GM12878 (cell line): Measurements from ENCODE around the gene PRKAR2B.

Experiments
- ATF7 ChIP-seq: fragments of 450-650 bp; IDR thresholded peaks from 2 replicates; pipeline ENCODE4 v1.6.1; 2016; ENCODE audit warnings: low read depth, mild to moderate bottlenecking
- BCL3 ChIP-seq: IDR thresholded peaks from 2 replicates; pipeline ENCODE4 v1.6.1; 2011; ENCODE audit warnings: borderline replicate concordance, low read depth, mild to moderate bottlenecking, moderate library complexity, low read length; ENCODE audit not compliant: insufficient read depth, poor library complexity, severe bottlenecking
- CBFB ChIP-seq: IDR thresholded peaks from 2 replicates; pipeline ENCODE4 v1.6.1; 2016; ENCODE audit warnings: antibody characterized with exemption, low read depth
- CREB1 ChIP-seq: IDR thresholded peaks from 2 replicates; pipeline ENCODE4 v1.6.1; 2012; ENCODE audit warnings: low read depth, mild to moderate bottlenecking, inconsistent platforms
- CTCF ChIP-seq, 3 experiments: IDR thresholded peaks in 2 of 3; conservative IDR thresholded peaks in 1 of 3; 2 replicates each; pipeline ENCODE4 v1.5.1; 2011; ENCODE audit warnings: low read depth in 3 of 3, low read length in 3 of 3, mild to moderate bottlenecking in 3 of 3, control low read depth in 2 of 3, moderate library complexity in 2 of 3, inconsistent platforms in 1 of 3, mixed read lengths in 1 of 3; ENCODE audit not compliant: control insufficient read depth in 2 of 3, insufficient read depth in 1 of 3; ENCODE audit errors: extremely low read depth in 1 of 3
- E4F1 ChIP-seq: fragments of 450-650 bp; IDR thresholded peaks from 2 replicates; pipeline ENCODE4 v1.6.1; 2018; ENCODE audit warnings: borderline replicate concordance, mild to moderate bottlenecking; ENCODE audit not compliant: partially characterized antibody
- EP300 ChIP-seq, 2 experiments: fragments of 150-350 bp in 1 of 2; IDR thresholded peaks; 2 replicates each; pipeline ENCODE4 v1.6.1; 2011 to 2012; ENCODE audit warnings: low read depth in 2 of 2, low read length in 2 of 2, borderline replicate concordance in 1 of 2, improper control_type of control experiment in 1 of 2, inconsistent platforms in 1 of 2; ENCODE audit not compliant: control insufficient read depth in 1 of 2
- KDM1A ChIP-seq: fragments of 200-600 bp; sonication (generic); IDR thresholded peaks from 2 replicates; pipeline ENCODE4 v1.6.1; 2016; ENCODE audit warnings: borderline replicate concordance
- YY1 ChIP-seq: IDR thresholded peaks from 2 replicates; pipeline ENCODE4 v1.6.1; 2011; ENCODE audit warnings: low read depth, mild to moderate bottlenecking, low read length
- TF ChIP-seq, protein P1 (sequence below): IDR thresholded peaks from 2 replicates; pipeline ENCODE4 v1.6.1; 2011; ENCODE audit warnings: low read depth, low read length, improper control_type of control experiment, borderline replicate concordance
- TF ChIP-seq, protein P2 (sequence below): fragments of 450-650 bp; IDR thresholded peaks from 2 replicates; pipeline ENCODE4 v1.6.1; 2017; ENCODE audit warnings: mild to moderate bottlenecking

- TF ChIP-seq CBFB = no peak
- no peak for TF ChIP-seq KDM1A
- TF ChIP-seq CTCF (IDR thresholded peaks at IDR 0.05 in 2 of 3, conservative IDR thresholded peaks at IDR 0.05 in 1 of 3; ENCODE audit: control insufficient read depth in 2 of 3, extremely low read depth in 1 of 3, insufficient read depth in 1 of 3, low read depth in 3 of 3, low read length in 3 of 3) = no peak
- TF ChIP-seq CREB1 = no peak
- TF ChIP-seq E4F1 = no peak
- TF ChIP-seq BCL3 = no peak
- TF ChIP-seq, protein P1, sequence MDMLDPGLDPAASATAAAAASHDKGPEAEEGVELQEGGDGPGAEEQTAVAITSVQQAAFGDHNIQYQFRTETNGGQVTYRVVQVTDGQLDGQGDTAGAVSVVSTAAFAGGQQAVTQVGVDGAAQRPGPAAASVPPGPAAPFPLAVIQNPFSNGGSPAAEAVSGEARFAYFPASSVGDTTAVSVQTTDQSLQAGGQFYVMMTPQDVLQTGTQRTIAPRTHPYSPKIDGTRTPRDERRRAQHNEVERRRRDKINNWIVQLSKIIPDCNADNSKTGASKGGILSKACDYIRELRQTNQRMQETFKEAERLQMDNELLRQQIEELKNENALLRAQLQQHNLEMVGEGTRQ = no peak
- no peak for TF ChIP-seq EP300 (IDR thresholded peaks at IDR 0.05; ENCODE audit: borderline replicate concordance in 1 of 2, control insufficient read depth in 1 of 2, low read depth in 2 of 2, low read length in 2 of 2)
- TF ChIP-seq YY1 = no peak
- no peak for TF ChIP-seq ATF7
- TF ChIP-seq, protein P2, sequence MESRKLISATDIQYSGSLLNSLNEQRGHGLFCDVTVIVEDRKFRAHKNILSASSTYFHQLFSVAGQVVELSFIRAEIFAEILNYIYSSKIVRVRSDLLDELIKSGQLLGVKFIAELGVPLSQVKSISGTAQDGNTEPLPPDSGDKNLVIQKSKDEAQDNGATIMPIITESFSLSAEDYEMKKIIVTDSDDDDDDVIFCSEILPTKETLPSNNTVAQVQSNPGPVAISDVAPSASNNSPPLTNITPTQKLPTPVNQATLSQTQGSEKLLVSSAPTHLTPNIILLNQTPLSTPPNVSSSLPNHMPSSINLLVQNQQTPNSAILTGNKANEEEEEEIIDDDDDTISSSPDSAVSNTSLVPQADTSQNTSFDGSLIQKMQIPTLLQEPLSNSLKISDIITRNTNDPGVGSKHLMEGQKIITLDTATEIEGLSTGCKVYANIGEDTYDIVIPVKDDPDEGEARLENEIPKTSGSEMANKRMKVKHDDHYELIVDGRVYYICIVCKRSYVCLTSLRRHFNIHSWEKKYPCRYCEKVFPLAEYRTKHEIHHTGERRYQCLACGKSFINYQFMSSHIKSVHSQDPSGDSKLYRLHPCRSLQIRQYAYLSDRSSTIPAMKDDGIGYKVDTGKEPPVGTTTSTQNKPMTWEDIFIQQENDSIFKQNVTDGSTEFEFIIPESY = no peak
Measured at GRCh38 chr7:107172276-107173032, 127.9 kb downstream of the PRKAR2B start.
